GM12878 (cell line): ENCODE data around the gene SYT10. TPM values are rescaled to one million over a fixed set of nuclear protein-coding genes. Genes with fewer than 3 reads are reported as not detected.

Experiments used
- ATAC-seq: fragments of 200-7000 bp; cut with Tn5 transposase; 3 replicates; pipeline ENCODE4 v1.9.1; 2020; ENCODE audit warnings: mild to moderate bottlenecking, moderate library complexity
- BruUV-seq: library from RNA; stranded (reverse); fragments of 400-500 nt; replicated peaks from 2 replicates; lab custom pipeline; 2021; lab: Mats Ljungman, UMichigan
- CTCF ChIA-PET: fragments of 300-600 bp; sonication (Branson Sonifier 250); formaldehyde crosslinking; extraction: SDS; loops from one replicate; lab custom pipeline; 2021; ENCODE audit warnings: inconsistent platforms; lab: Yijun Ruan, JAX
- POLR2A ChIA-PET: fragments of 350-600 bp; formaldehyde crosslinking; extraction: SDS; loops from one replicate; lab custom pipeline; 2021; ENCODE audit warnings: inconsistent platforms; lab: Charles Lee
- RAD21 ChIA-PET: fragments of 300-600 bp; sonication (Branson Sonifier 250); formaldehyde crosslinking; loops from one replicate; lab custom pipeline; 2023; ENCODE audit warnings: antibody characterized with exemption; ENCODE audit not compliant: unreplicated experiment; lab: Charles Lee
- SMC1A ChIA-PET: fragments of 300-600 bp; sonication (Branson Sonifier 250); formaldehyde crosslinking; loops from one replicate; lab custom pipeline; 2023; ENCODE audit not compliant: unreplicated experiment, uncharacterized antibody; lab: Charles Lee
- DNase-seq: peaks from one replicate; pipeline ENCODE4 v3.0.0-alpha.2; 2011; ENCODE audit warnings: low read depth, low spot score
- FAIRE-seq: peaks from 3 replicates; lab custom pipeline; 2011; peaks lifted over from hg19 to GRCh38; lab: Jason Lieb, UNC
- H2AFZ ChIP-seq: 2 replicates; pipeline ENCODE4 v1.6.0; 2011; ENCODE audit warnings: low read depth, low read length, control low read depth; ENCODE audit not compliant: control insufficient read depth
- H3K27ac ChIP-seq: 2 replicates; pipeline ENCODE4 v1.5.1; 2011; ENCODE audit warnings: control low read depth; ENCODE audit not compliant: control insufficient read depth, insufficient read depth
- H3K27me3 ChIP-seq, 2 experiments: replicated peaks in 1 of 2; 2 replicates each; pipeline versions ENCODE4 v1.6.0 to v1.6.1; 2011; ENCODE audit warnings: low read length in 1 of 2; ENCODE audit not compliant: control insufficient read depth in 2 of 2, insufficient read depth in 2 of 2
- H3K36me3 ChIP-seq, 2 experiments: 2 replicates each; pipeline ENCODE4 v1.5.1; 2011; ENCODE audit warnings: low read length in 1 of 2; ENCODE audit not compliant: control insufficient read depth in 2 of 2, insufficient read depth in 2 of 2
- H3K4me1 ChIP-seq: 2 replicates; pipeline ENCODE4 v1.6.1; 2011; ENCODE audit warnings: mild to moderate bottlenecking, low read length, moderate library complexity, mixed read lengths; ENCODE audit not compliant: control insufficient read depth, insufficient read depth
- H3K4me2 ChIP-seq: 2 replicates; pipeline ENCODE4 v1.6.0; 2011; ENCODE audit warnings: control low read depth; ENCODE audit not compliant: control insufficient read depth, insufficient read depth
- H3K4me3 ChIP-seq: fragments of 200-600 bp; sonication (generic); 2 replicates; pipeline ENCODE4 v1.5.1; 2016
- H3K79me2 ChIP-seq: 2 replicates; pipeline ENCODE4 v1.6.0; 2011; ENCODE audit warnings: low read length; ENCODE audit not compliant: control insufficient read depth, insufficient read depth
- H3K9ac ChIP-seq: 2 replicates; pipeline ENCODE4 v1.8.0; 2011; ENCODE audit warnings: low read length, control low read depth, mixed read lengths; ENCODE audit not compliant: control insufficient read depth, insufficient read depth
- H3K9me3 ChIP-seq: replicated peaks from 3 replicates; pipeline ENCODE4 v1.5.1; 2011; ENCODE audit warnings: mild to moderate bottlenecking, low read length; ENCODE audit not compliant: control insufficient read depth, insufficient read depth
- H4K20me1 ChIP-seq: 2 replicates; pipeline ENCODE4 v1.6.0; 2011; ENCODE audit not compliant: control insufficient read depth, insufficient read depth
- BACH1 ChIP-seq: fragments of 450-650 bp; IDR thresholded peaks from 2 replicates; pipeline ENCODE4 v1.6.1; 2017; ENCODE audit warnings: mild to moderate bottlenecking, borderline replicate concordance
- BCL11A ChIP-seq: IDR thresholded peaks from 2 replicates; pipeline ENCODE4 v1.6.1; 2011; ENCODE audit warnings: low read depth, low read length
- BRCA1 ChIP-seq: IDR thresholded peaks from 2 replicates; pipeline ENCODE4 v1.6.1; 2011; ENCODE audit warnings: low read depth, low read length, improper control_type of control experiment
- PAX8 ChIP-seq: fragments of 450-650 bp; IDR thresholded peaks from 2 replicates; pipeline ENCODE4 v1.6.1; 2017; ENCODE audit warnings: mild to moderate bottlenecking, moderate library complexity
- WGBS: methylation state at CpG from one replicate; pipeline ENCODE4 v1.1.6; 2016; ENCODE audit warnings: low lambda C conversion rate; ENCODE audit not compliant: insufficient replicate concordance, insufficient coverage; ENCODE audit errors: missing lambda C conversion rate; 5-methylcytosine and 5-hydroxymethylcytosine counted together
- in situ Hi-C: fragments of 300-500 bp; cut with MboI; formaldehyde crosslinking; loops from 9 replicates; pipeline ENCODE4 v1.14.3; 2018; ENCODE audit warnings: mixed read lengths
- intact Hi-C: fragments of 100-400 bp; cut with micrococcal nuclease; formaldehyde crosslinking; loops from one replicate; pipeline ENCODE4 v1.14.2; 2022; ENCODE audit not compliant: unreplicated experiment
- polyA plus RNA-seq, 11 experiments: library from polyadenylated mRNA; depleted of rRNA in 4 of 11; unstranded in 6 of 11; stranded (reverse) in 5 of 11; fragments of >200 nt; fragmentation: Nextera tagmentation in 4 of 11; fragmentation: Illumina TruSeq in 1 of 11; extraction: Ambion mirVana in 4 of 11; extraction: Trizol in 1 of 11; gene quantifications; 1 replicate in 1 of 11; 2 replicates in 10 of 11; pipeline versions ENCODE4 v1.2.1 to v1.2.3, GENCODE V29; 2011 to 2016; ENCODE audit warnings: inconsistent platforms in 2 of 11, missing spikeins in 2 of 11, low read depth in 1 of 11
- total RNA-seq, 4 experiments: library from RNA; depleted of rRNA in 3 of 4; stranded (reverse); fragments of >200 nt in 3 of 4; fragmentation: Illumina TruSeq in 1 of 4; extraction: Trizol in 1 of 4; gene quantifications; 2 replicates each; pipeline versions ENCODE4 v1.2.1 to v1.2.3, GENCODE V29; 2013 to 2021
- TF ChIP-seq, protein P1 (sequence below): fragments of 450-650 bp; formaldehyde crosslinking; IDR thresholded peaks from 2 replicates; pipeline ENCODE4 v1.4.0; 2022; ENCODE audit warnings: mild to moderate bottlenecking, moderate library complexity

Gene SYT10
- total and polyA plus RNA-seq, 10 of the 15 experiments (the other 5 are each of a cell fraction or from before 2014, with no cell fraction given): 0.05 TPM; not detected in 9

- WGBS: 0% methylated on average over 1 of the region's 1 CpG
- no peak for FAIRE-seq
Measured at GRCh38 chr12:33480366-33480765, 40.7 kb upstream of the SYT10 start.

DNA sequence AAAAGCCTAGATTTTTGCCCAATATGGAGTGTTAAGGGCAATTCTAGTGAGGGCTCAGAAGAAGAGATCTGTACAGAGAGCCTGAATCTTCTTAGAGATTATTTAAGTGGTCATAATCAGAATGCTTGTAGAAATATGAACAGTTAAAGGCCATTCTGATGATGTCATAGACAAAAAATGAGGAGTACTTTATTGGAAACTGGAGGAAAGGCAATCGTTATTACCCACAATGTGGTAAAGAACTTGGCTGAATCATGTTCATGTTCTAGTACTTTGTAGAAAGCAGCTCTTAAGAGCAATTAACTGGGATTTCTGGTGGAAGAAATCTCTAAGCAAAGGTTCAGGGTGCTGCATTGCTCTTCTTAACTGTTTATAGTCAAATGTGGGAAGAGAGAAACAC lies 36.4 kb upstream of the SYT10 start:
- Histone ChIP-seq H3K4me3 (no peak overlapping the region), H3K27me3 (no peaks in the 10 kb centered on the region), H3K9me3 (no peaks in the 10 kb centered on the region), H2AFZ (no peak overlapping the region), H4K20me1 (no peaks in the 10 kb centered on the region), H3K9ac (no peak overlapping the region), H3K4me1 (no peaks in the 10 kb centered on the region), H3K36me3 (no peaks in the 10 kb centered on the region), H3K79me2 (no peaks in the 10 kb centered on the region), H3K4me2 (no peak overlapping the region), H3K27ac (no peak overlapping the region)
- intact Hi-C loops (no loop called here), in situ Hi-C loops (no loop called here)
- ChIA-PET SMC1A (no interaction called here), POLR2A (no interaction called here), CTCF (no interaction called here), RAD21 (no interaction called here)
- ATAC-seq (no peak), DNase-seq (no peak), FAIRE-seq (no peak)
- 0% methylated on average over 1 of the region's 1 CpG for WGBS
- TF ChIP-seq BCL11A: no peak
- TF ChIP-seq, protein P1, sequence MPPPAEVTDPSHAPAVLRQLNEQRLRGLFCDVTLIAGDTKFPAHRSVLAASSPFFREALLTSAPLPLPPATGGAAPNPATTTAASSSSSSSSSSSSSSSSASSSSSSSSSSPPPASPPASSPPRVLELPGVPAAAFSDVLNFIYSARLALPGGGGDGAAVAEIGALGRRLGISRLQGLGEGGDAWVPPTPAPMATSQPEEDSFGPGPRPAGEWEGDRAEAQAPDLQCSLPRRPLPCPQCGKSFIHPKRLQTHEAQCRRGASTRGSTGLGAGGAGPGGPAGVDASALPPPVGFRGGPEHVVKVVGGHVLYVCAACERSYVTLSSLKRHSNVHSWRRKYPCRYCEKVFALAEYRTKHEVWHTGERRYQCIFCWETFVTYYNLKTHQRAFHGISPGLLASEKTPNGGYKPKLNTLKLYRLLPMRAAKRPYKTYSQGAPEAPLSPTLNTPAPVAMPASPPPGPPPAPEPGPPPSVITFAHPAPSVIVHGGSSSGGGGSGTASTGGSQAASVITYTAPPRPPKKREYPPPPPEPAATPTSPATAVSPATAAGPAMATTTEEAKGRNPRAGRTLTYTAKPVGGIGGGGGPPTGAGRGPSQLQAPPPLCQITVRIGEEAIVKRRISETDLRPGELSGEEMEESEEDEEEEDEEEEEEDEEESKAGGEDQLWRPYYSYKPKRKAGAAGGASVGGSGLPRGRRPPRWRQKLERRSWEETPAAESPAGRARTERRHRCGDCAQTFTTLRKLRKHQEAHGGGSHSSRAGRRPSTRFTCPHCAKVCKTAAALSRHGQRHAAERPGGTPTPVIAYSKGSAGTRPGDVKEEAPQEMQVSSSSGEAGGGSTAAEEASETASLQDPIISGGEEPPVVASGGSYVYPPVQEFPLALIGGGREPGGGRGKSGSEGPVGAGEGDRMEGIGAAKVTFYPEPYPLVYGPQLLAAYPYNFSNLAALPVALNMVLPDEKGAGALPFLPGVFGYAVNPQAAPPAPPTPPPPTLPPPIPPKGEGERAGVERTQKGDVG (CRISPR knock-in tag): no peak
- BruUV-seq: no TSS peak

More at GRCh38 chr12:33480366-33480765, 40.7 kb upstream of the SYT10 start:
- H3K9me3 ChIP-seq: no peaks in the 10 kb centered on the region
- intact Hi-C loops: no loop called here
- H2AFZ ChIP-seq: no peak overlapping the region
- no peaks in the 10 kb centered on the region for H3K4me1 ChIP-seq
- no peak overlapping the region for H3K4me3 ChIP-seq
- BruUV-seq: no TSS peak
- ChIA-PET SMC1A (no interaction called here), RAD21 (interaction anchor here (0.6 kb wide), 1 partner anchor 17 kb away, joined by 3 read pairs; no protein-coding TSS in a partner anchor), POLR2A (no interaction called here), CTCF (no interaction called here)
- no peak overlapping the region for H3K9ac ChIP-seq
- no peaks in the 10 kb centered on the region for H3K36me3 ChIP-seq
- in situ Hi-C loops: no loop called here
- no peak for ATAC-seq
- no peak overlapping the region for H3K4me2 ChIP-seq
- no peaks in the 10 kb centered on the region for H3K27me3 ChIP-seq
- no peak overlapping the region for H3K27ac ChIP-seq
- no peaks in the 10 kb centered on the region for H4K20me1 ChIP-seq
- H3K79me2 ChIP-seq: no peaks in the 10 kb centered on the region
- no peak for TF ChIP-seq BRCA1
- TF ChIP-seq BACH1: no peak
- TF ChIP-seq PAX8: no peak
- TF ChIP-seq, all 136 proteins: peak for 0
- DNase-seq: no peak
